ENCODE data around the gene PPP1R15A. TPM values are rescaled to one million over a fixed set of nuclear protein-coding genes. Genes with fewer than 3 reads are reported as not detected.
A peak's percentile ranks its signal among the peaks of the same experiment; 100 is the strongest.
"Not testable (repeated sequence)": the region's sequence is repeated elsewhere in the genome, so short reads cannot be mapped to it uniquely, and the experiment has no call there.

Gene PPP1R15A
- total RNA-seq, 1 experiment from 2014 or later = 17.0 TPM

- H3K27me3 Mint-ChIP-seq (ENCODE audit: low read depth) = no peaks in the 10 kb centered on the region
- ChIA-PET POLR2A (no interaction called here), CTCF (no interaction called here)
- peaks cover 25% of the 10 kb centered on the region for H3K4me1 Mint-ChIP-seq
- no peaks in the 10 kb centered on the region for H3K9me3 Mint-ChIP-seq
- no peak overlapping the region for H3K27ac Mint-ChIP-seq
- TF ChIP-seq PRRX2 (CRISPR knock-in tag; IDR thresholded peaks at IDR 0.05) = no peak
- TF ChIP-seq NFE2L1 (CRISPR knock-in tag; IDR thresholded peaks at IDR 0.05) = no peak
- no peak for TF ChIP-seq FOXK1 (CRISPR knock-in tag; IDR thresholded peaks at IDR 0.05)
- TF ChIP-seq, protein P1, sequence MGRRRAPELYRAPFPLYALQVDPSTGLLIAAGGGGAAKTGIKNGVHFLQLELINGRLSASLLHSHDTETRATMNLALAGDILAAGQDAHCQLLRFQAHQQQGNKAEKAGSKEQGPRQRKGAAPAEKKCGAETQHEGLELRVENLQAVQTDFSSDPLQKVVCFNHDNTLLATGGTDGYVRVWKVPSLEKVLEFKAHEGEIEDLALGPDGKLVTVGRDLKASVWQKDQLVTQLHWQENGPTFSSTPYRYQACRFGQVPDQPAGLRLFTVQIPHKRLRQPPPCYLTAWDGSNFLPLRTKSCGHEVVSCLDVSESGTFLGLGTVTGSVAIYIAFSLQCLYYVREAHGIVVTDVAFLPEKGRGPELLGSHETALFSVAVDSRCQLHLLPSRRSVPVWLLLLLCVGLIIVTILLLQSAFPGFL (CRISPR knock-in tag; IDR thresholded peaks at IDR 0.05; ENCODE audit: borderline replicate concordance) = no peak
- TF ChIP-seq OVOL2 (CRISPR knock-in tag; IDR thresholded peaks at IDR 0.05; ENCODE audit: borderline replicate concordance) = no peak
- TF ChIP-seq ZSCAN18 (CRISPR knock-in tag; IDR thresholded peaks at IDR 0.05) = no peak
- TF ChIP-seq ZNF138 (CRISPR knock-in tag; conservative IDR thresholded peaks at IDR 0.05) = no peak
- DNase-seq (ENCODE audit: low spot score) (no peak), ATAC-seq (no peak)
- H3K4me3 Mint-ChIP-seq = no peak overlapping the region
- no peaks in the 10 kb centered on the region for H3K36me3 Mint-ChIP-seq
These were observed 11.5 kb downstream of the PPP1R15A start for GRCh38 chr19:48883726-48884125.

DNA sequence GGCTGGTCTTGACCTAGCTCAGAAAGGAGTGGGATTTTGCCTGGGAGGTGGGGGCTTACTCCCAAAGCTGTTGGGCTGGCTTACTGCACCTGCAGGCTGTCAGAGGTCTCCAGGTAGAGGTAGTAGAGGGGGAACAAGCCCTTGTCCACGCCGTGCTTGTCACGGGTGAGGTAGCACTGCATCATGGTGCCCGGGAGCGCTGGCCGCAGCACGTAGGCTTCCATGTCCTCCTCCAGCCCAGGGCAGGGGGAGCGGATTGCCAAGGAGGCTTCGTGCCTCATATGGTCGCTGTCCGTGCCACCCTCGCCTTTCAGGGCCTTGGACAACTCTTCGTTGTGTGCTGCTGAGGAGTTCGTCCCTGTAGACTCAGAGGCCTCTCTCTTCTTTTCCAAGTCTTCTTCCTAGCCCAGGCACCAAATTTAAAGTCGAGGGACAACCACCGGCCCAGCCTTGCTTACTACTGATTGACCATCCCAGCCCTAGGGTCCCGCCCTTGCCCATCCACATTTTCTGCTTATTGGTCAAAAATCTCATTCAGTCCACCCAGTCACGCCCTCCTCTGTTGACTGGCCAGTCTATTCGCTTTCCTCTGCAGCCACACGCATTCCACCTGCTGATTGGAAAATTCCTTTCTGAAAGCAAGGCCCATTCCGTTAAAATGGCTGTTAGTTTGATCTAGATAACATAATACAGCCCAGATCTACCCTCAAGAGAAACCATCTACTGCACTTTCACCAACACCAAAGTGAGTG, 15.8 kb downstream of the PPP1R15A start:
- Mint-ChIP-seq H3K27ac (no peak overlapping the region), H3K36me3 (no peaks in the 10 kb centered on the region), H3K9me3 (no peaks in the 10 kb centered on the region), H3K27me3 (ENCODE audit: low read depth) (peaks cover 10% of the 10 kb centered on the region), H3K4me3 (no peak overlapping the region), H3K4me1 (peaks cover 12% of the 10 kb centered on the region)
- TF ChIP-seq SP1 (CRISPR knock-in tag; conservative IDR thresholded peaks at IDR 0.05) (no peak), NFYB (CRISPR knock-in tag; conservative IDR thresholded peaks at IDR 0.05; ENCODE audit: low read depth) (peak; percentile 60), EMX1 (CRISPR knock-in tag; IDR thresholded peaks at IDR 0.05) (no peak)
- TF ChIP-seq, protein P2, sequence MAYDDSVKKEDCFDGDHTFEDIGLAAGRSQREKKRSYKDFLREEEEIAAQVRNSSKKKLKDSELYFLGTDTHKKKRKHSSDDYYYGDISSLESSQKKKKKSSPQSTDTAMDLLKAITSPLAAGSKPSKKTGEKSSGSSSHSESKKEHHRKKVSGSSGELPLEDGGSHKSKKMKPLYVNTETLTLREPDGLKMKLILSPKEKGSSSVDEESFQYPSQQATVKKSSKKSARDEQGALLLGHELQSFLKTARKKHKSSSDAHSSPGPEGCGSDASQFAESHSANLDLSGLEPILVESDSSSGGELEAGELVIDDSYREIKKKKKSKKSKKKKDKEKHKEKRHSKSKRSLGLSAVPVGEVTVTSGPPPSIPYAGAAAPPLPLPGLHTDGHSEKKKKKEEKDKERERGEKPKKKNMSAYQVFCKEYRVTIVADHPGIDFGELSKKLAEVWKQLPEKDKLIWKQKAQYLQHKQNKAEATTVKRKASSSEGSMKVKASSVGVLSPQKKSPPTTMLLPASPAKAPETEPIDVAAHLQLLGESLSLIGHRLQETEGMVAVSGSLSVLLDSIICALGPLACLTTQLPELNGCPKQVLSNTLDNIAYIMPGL (CRISPR knock-in tag; IDR thresholded peaks at IDR 0.05) = no peak
- peak; percentile 46 for DNase-seq (ENCODE audit: low spot score)
- CTCF ChIA-PET = interaction anchor here (1.7 kb wide), 1 partner anchor 83 kb away, joined by 4 read pairs; no protein-coding TSS in a partner anchor
- POLR2A ChIA-PET = interaction anchor here (0.7 kb wide), 1 partner anchor 619 kb away, joined by 3 read pairs; no protein-coding TSS in a partner anchor
- peak; percentile 84 for ATAC-seq

- H3K36me3 Mint-ChIP-seq; DNase-seq (ENCODE audit: low spot score); H3K27ac Mint-ChIP-seq; H3K9me3 Mint-ChIP-seq; ATAC-seq; POLR2A ChIA-PET; H3K4me3 Mint-ChIP-seq: not testable (repeated sequence)
- CTCF ChIA-PET = interaction anchor here (0.6 to 0.7 kb wide), 2 partner anchors 34 to 551 kb away, joined by 3 read pairs; no protein-coding TSS in a partner anchor
- peaks cover 12% of the 10 kb centered on the region for H3K4me1 Mint-ChIP-seq
- H3K27me3 Mint-ChIP-seq (ENCODE audit: low read depth) = peaks cover 14% of the 10 kb centered on the region
These were observed 17.3 kb downstream of the PPP1R15A start for GRCh38 chr19:48889496-48889895.

DNA sequence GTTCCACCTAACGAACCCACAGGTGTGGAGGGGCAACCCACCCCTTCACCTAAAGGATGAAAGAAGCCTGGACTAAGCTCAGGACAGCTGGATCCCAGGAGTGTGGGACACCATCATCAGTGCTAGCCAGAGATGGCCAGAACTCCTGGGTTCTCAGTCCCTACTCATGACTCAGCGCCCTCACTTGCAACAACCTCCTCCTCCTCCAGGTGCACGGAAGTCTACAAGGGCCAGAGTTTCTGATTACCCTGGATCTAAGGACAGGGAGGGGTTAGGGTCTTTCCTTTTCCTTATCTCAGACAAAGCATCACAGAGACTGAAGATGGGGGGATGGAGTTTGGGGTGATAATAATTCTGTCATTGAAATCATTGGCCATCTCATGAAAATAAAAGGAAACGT, 18.3 kb downstream of the PPP1R15A start:
- CTCF ChIA-PET = no interaction called here
- Mint-ChIP-seq H3K27ac (no peak overlapping the region), H3K27me3 (ENCODE audit: low read depth) (peaks cover 25% of the 10 kb centered on the region), H3K9me3 (no peaks in the 10 kb centered on the region), H3K36me3 (no peaks in the 10 kb centered on the region), H3K4me3 (no peak overlapping the region), H3K4me1 (peaks cover 14% of the 10 kb centered on the region)
- DNase-seq (ENCODE audit: low spot score) = no peak
- no peak for ATAC-seq
- TF ChIP-seq, protein P3, sequence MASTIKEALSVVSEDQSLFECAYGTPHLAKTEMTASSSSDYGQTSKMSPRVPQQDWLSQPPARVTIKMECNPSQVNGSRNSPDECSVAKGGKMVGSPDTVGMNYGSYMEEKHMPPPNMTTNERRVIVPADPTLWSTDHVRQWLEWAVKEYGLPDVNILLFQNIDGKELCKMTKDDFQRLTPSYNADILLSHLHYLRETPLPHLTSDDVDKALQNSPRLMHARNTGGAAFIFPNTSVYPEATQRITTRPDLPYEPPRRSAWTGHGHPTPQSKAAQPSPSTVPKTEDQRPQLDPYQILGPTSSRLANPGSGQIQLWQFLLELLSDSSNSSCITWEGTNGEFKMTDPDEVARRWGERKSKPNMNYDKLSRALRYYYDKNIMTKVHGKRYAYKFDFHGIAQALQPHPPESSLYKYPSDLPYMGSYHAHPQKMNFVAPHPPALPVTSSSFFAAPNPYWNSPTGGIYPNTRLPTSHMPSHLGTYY (CRISPR knock-in tag; IDR thresholded peaks at IDR 0.05) = no peak
- TF ChIP-seq, protein P4, sequence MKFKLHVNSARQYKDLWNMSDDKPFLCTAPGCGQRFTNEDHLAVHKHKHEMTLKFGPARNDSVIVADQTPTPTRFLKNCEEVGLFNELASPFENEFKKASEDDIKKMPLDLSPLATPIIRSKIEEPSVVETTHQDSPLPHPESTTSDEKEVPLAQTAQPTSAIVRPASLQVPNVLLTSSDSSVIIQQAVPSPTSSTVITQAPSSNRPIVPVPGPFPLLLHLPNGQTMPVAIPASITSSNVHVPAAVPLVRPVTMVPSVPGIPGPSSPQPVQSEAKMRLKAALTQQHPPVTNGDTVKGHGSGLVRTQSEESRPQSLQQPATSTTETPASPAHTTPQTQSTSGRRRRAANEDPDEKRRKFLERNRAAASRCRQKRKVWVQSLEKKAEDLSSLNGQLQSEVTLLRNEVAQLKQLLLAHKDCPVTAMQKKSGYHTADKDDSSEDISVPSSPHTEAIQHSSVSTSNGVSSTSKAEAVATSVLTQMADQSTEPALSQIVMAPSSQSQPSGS (CRISPR knock-in tag; IDR thresholded peaks at IDR 0.05; ENCODE audit: borderline replicate concordance, low read depth) = no peak
- TF ChIP-seq ETV6 (CRISPR knock-in tag; IDR thresholded peaks at IDR 0.05) = no peak
- TF ChIP-seq CBFB (CRISPR knock-in tag; IDR thresholded peaks at IDR 0.05; ENCODE audit: low read depth) = no peak
- no peak for TF ChIP-seq ZNF671 (CRISPR knock-in tag; IDR thresholded peaks at IDR 0.05)
- TF ChIP-seq SP1 (CRISPR knock-in tag; conservative IDR thresholded peaks at IDR 0.05) = no peak
- TF ChIP-seq ZNF232 (CRISPR knock-in tag; IDR thresholded peaks at IDR 0.05) = no peak
- TF ChIP-seq TEAD1 (CRISPR knock-in tag; IDR thresholded peaks at IDR 0.05) = no peak
- POLR2A ChIA-PET = no interaction called here
